ENCODE results near the gene VGF.
A peak's percentile ranks its signal among the peaks of the same experiment; 100 is the strongest.
"Not testable (repeated sequence)": the region's sequence is repeated elsewhere in the genome, so short reads cannot be mapped to it uniquely, and the experiment has no call there.

The VGF gene

DNA sequence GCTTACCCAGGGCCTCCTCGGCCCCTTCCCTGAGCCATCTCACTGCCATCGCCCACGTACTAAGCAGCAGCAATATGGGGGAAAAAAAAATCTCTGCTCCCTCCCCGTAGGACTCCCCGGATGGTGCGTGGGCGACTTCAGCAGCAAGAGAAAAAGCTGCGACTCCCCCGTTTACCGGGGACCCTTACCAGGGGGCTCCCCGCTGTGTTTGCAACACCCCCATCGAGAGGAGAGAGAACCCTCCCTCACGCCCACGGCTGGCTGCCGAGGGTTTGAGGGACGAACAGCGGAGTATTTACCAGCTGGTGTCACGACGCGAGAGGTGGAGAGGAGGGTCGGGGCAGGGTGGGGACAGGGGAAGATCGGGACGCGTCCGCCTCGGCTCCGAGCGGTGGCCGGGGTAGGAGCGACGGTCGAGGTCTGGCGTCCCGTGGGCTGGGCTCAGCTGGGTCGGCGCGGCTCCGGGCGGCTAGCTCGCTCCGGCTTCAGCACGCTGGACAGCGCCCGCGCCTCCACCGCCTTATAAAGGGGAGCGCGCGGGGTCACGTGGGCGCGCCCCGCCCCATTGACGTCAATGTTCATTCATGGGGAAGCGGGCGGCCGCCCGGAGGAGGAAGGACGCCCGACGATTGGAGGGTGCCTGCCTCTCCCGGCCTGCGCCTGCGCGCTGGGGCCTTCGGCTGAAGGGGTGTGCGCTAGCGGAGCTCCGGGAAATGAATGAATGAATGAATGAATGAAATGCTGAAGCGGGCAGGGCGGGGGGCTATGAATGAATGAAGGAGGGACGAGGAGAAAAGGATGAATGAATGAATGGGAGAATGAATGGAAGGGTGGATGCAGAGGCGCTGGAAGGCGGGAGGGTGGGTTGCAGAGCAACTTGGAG is at the start of gene VGF:
VGF (minus strand) TSS at position 495 of the 883 bp plus-strand sequence. CDS start 726 bp downstream, outside the sequence.
- peak; percentile 89 for DNase-seq

DNA sequence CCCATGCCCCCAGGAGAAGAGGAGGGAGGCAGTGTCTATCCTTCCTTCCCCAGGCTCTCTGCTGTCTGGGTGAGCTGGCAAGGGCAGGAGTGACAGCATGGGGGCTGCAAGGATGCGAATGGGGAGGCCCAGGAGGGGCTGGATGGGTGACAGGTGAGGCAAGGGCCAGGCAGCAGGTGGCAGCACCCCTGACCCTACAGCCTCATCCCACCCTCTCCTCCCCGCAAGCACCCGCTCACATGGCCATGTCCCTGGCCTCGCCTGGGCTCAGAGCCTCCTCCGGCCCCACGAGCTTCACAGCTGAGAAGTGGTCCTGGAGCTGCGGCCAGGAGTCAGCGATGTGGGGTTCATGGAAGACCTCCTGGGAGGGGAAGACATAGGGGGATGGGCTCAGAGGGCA is 46.6 kb upstream of the VGF start:
- DNase-seq, result no peak

DNA sequence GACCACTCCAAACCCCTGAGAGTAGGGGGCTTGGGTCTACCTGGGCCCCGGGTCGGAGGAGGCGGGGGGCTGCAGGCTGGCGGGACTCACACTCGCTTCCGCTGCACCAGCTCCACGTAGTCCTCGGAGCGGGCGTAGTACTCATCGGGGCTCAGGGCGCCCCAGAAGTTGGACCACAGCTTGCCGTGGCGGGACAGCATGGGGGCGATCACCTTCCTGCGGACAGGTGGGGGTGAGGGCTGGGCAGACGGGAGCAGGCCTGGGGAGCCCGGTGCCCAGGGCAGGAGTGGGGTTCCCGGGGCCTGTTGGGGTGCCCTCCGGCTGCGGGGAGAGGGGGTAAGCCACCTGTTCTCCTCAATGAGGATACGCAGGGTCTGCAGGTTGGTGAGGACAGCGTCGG is 46.1 kb upstream of the VGF start:
- DNase-seq, result no peak

DNA sequence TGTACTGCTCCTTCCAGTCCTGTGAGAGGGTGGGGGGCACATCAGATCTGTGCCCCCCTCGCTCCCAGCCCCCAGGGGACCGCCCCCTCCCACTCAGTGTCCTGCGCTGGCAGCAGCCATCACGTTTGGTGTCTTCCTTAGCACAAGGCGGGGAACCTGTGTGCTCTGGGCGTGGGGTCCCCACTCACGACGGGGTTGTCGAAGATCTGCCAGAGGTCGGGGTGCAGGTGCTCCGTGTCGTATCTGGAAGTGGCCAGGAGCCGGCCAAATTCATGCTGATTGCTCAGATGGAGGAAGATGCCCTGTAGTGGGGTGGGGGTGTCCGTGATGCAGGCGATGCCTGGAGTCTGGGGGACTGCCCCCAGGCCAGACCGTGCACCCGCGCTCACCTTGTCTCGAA is 44.8 kb upstream of the VGF start:
- DNase-seq, result no peak

DNA sequence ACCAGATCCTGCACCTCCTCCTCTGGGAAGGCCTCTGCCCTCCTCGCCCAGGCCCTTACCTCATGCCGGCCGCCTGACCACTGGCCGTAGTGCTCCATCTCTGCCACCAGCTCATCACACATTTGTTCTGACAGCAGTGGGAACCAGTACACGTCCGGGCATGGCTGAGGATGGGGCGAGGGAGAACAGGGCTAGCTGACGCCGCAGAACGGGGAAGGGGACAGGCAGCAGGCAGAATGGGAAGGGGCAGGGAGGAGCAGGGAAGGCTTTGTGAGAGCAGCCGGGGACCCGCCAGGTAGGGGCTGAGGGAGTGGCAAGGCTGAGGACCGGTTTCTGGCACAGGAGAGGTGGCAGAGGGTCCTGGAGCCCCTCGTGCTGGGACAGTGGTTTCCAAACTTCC is 43.4 kb upstream of the VGF start:
- DNase-seq, result no peak

DNA sequence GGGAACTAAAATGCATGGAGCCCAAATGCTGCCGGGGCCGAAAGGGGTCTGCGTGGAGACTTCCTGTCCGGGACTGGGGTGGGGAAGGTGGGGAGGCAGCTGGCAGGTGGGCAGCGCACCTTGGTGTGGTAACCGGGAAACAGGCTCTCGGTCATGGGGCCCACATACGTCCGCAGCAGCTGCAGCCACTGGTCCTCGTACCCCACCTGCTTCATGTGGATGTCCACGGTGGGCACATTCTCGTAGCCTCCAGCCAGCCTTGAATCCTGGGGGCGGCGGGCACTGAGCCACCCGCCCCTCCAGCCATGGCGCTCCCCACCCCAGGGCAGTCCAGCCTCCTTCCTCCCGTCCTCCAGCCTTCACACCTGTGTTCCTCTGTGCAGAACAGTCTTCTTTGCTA is 42.1 kb upstream of the VGF start:
- DNase-seq, result no peak

DNA sequence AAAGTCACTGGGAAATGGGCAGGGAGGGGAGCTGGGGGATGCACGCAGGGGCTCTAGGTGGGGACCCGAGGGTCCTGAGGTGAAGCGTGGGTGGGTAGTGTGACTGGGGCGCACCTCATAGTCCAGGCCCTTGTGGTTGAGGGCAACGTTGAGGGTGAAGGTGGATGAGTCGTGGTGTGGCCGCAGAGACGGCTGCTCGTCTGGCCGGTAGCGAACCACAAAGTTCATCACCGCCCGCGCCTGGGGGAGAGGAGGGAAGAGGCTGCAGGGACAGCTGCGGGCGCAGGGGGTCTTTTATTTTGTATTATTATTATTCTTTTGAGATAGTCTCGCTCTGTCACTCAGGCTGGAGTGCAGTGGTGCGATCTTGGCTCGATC is 41.3 kb upstream of the VGF start:
- no peak for DNase-seq

DNA sequence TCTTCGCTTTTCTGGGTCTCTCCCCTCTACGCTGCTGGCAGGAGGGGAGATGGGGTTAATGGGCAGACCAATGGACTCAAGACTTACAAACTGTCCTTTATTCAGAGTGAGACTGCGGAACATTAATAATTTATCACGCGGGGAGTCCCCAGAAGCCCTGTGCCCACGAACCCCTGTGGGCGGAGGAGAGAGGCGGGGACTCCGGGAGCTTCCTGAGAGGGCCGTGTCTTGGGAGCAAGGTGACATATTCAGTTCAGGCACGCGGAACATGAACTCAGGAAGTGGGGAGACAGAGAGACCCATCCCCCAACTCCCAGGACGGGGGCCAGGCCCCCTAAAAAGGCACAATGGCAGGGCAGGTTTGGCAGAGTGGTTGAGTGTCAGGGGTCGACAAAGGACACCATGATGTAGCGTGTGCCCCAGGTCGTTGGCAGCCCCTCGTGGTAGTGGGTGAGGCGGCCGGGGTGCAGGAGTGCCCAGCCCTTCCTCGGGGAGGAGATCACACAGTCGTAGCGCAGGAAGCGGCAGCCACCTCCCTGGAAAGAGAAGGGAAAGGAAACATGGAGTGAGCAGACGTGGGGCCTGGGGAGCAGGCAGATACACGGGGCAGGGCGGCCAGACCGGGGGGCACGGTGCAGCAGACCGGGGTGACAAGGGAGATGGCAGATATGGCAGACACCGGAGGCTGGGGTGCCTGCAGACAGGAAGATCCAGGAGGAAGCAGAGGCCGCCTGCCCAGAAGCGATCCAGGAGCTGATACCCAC is 40.7 kb upstream of the VGF start:
- no peak for DNase-seq

DNA sequence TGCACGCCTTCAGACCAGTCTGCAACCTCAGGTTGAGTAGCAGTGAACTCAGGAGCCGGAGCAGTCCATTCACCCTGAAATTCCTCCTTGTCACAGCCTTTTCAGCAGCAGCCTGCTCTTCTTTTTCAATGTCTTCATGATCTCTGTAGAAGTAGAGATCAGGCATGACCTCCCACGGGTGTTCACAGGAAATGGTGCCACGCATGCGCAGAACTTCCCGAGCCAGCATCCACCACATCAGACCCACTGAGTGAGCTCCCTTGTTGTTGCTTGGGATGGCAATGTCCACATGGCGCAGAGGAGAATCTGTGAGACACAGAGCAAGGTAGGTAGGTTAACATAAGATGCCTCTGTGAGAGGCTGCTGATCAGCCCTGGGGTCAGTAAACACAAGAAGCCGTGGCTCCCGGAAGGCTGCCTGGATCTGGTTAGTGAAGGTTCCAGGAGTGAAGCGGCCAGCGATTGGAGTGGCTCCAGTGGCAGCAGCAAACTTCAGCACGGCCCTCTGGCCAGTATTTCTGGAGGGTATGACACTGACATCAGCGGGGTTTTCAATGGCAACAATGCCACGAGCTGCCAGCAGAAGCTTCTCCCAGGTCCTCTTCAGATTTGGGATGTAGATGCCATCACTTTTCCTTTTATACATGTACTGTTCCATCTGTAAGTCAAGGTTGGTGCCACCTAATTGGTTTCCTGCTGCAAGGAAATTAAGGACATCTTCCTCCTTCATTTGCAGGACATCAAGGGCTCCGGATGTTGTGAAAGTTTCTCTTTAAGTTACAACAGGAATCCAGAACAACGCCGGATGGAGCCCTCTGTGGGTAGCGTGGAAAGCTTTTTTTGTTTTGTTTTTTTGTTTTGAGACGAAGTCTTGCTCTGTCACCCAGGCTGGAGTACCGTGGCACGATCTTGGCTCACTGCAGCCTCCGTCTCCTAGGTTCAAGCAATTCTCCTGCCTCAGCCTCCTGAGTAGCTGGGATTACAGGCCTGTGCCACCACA is 38.7 kb upstream of the VGF start:
- not testable (repeated sequence) for DNase-seq

DNA sequence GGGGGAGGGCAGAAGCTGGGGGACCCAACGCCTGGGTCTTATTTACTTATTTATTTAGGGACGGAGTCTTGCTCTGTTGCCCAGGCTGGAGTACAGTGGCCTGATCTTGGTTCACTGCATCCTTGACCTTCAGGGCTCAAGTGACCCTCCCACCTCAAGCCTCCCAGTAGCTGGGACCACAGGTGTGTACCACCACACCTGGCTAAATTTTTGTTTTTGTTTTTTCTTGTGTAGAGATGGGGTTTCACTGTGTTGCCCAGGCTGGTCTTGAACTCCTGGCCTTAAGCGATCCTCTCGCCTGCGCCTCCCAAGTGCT is 37.2 kb upstream of the VGF start:
- no peak for DNase-seq

DNA sequence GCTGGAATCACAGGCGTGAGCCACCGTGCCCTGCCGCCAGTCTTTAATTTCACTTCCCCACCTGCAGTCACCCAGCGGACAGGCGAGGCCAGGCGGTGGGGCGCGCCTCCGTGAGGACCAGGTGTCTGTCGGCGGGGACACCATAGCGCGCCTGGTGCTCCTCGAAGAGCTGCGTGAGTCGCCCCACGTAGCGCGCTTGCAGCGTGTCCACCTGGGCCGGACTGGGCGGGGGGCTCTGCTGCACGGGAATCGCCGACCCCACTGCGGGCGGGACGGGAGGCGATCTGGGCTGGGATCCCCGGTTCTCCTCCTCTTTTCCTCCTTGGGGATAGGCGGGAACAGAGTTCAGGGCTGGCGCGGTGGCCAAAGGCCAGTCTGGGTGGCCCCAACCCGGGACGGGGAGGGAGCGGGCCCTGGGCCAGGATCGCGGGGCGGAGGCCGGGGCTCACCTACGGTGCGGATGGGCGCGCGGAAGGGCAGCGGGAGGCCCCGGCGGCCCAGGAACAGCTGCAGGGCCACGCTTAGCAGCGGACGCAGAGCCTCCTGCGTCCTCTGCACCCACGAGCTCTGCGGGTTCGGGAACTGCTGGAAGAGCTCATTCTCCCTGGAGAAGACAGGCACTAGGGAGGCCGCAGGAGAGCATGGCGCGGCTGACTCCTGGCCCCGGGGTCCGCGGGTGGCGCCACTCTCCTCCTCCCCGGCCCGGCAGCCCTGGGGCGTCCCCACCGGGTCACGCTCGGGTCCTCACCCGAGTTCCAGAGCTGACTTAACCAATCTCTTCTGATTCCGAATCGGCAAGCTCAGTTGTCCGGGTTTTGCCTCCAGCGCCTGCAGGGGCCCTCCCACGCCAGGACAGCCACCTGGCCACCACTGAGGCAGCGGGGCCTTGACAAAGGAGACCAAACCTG is 36.6 kb upstream of the VGF start:
- no peak for DNase-seq

DNA sequence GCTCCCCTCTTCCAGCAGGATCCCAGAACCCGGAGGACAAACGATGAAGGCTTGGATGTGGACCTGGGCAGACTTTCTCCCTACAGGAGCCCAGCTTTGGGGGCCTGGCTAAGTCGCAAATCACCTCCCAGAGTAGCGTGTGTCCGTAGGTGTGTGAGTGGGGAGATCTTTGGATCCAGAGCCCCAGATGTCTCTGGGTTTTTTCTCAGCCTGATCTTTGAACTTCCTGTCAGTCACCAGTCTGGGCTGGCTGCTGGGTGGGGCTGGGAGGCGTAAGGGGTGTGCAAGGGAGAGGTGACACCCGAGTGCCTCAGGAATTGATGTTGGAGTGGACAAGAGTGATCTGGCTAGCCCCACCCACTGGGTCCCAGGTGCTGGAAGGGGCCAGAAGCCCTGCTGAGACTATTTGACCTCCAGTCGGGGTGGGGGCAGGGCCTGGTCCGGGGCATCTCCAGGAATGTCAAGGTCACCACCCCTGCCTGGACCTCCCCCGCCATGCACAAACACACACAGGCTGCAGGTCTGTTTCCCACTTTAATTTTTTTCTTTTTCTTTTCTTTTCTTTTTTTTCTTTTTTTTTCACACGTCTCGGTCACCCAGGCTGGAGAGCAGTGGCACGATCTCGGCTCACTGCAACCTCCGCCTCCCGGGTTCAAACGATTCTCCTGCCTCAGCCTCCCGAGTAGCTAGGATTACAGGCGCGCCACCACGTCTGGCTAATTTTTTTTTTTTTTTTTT is 35.7 kb upstream of the VGF start, which contains the start of gene MOGAT3:
MOGAT3 (minus strand) TSS at position 175 of the 738 bp plus-strand sequence. CDS start 182 bp downstream, outside the sequence.
- DNase-seq, result no peak

DNA sequence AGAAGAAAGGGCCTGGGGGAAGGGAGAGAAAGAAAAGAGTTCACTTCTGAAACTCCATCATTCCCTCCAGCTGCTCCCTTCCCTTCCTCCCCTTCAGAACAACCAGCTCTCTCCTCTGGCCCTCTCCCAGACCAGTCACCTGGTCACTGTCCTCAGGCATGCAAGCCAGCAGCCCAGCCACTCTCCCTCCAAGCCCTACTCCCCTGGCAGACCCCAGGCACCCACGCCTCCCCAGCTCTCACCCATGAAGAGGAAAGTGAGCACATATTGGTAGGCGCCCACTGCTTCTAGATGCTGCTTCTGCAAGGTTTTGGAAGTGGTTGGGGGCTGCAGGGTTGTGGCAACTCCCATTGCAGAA is 35.1 kb upstream of the VGF start:
- DNase-seq, result no peak

DNA sequence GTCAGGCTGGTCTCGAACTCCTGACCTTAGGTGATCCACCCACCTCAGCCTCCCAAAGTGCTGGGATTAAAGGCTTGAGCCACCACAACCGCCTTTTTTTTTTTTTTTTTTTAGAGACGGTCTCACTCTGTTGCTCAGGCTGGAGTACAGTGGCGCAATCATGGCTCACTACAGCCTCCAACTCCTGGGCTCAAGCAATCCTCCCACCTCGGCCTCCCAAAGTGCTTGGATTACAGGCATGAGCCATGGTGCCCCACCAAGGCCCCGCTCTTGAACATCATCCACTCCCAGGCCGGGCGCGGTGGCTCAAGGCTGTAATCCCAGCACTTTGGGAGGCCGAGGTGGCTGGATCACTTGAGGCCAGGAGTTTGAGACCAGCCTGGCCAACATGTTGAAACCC is 34.2 kb upstream of the VGF start:
- not testable (repeated sequence) for DNase-seq

DNA sequence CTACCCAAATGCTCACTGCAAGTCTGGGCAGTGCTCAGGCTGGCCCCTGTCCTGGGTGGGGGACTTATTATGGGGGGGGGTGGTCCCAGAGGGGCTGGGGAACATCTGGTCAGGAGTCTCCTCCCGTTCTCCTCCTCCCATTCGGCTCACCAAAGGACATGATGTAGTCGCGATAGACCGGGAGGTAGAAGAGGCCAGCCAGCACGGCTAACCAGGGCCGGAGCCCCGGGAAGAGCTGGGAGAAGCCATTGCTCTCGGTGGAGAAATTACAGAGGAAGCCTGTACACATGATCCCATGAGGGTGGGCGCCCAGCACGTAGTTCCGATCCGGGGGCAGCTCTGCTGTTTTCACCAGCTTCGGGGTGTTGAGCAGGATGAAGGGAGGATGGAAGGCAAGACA is 33.1 kb upstream of the VGF start:
- no peak for DNase-seq

DNA sequence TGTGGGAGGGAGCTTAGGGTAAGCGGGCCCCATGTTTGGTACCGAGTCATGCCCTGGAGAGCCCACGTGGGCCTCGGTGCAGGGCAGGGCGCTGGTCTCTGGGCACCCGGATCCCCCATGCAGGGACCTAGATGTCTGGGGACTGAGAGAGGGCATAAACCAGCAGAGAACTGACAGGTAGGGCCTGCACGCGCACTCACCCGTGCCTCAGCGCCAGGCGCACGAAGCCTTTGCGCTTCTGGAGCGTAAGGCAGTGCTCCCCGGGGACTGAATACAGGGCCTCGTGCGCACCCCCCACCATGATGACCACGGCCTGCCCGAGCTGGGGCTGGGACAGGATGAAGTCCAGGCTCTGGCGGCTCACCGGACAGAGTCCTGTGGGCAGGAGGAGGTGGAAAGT is 32.6 kb upstream of the VGF start:
- no peak for DNase-seq

DNA sequence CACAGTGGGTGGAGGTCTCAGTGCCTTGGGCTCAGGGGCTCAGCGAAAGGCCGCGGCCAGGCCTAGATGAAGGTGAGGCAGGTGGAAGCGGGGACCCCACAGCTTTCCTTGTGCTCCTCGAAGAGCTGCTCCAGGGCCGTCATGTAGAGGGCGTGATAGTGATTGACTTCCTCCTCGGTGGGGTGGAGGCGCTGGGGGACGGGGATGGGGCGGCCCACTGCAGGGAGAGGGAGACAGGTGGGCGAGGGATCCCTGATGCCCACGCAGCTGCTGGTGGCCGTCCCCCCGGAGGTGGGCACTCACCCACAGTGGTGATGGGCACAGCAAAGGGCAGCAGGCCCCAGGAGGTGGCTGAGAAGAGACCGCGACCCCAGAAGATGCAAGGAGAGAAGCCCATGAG is 30.5 kb upstream of the VGF start:
- DNase-seq, result no peak

DNA sequence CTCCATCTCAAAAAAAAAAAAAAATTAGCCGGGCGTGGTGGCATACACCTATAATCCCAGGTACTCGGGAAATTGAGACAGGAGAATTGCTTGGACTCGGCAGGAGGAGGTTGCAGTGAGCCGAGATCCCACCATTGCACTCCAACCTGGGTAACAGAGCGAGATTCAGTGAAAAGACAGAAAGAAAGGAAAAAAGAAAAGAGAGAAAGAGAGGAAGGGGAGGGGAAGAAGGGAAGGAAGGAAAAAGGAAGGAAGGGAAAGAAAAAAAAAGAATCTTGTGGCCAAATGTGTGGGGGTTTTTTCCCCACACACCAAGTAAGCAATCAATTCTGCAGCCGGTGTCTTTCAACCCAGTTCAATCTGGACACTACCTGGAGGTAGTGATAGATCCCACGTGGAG is 23.7 kb upstream of the VGF start:
- no peak for DNase-seq

DNA sequence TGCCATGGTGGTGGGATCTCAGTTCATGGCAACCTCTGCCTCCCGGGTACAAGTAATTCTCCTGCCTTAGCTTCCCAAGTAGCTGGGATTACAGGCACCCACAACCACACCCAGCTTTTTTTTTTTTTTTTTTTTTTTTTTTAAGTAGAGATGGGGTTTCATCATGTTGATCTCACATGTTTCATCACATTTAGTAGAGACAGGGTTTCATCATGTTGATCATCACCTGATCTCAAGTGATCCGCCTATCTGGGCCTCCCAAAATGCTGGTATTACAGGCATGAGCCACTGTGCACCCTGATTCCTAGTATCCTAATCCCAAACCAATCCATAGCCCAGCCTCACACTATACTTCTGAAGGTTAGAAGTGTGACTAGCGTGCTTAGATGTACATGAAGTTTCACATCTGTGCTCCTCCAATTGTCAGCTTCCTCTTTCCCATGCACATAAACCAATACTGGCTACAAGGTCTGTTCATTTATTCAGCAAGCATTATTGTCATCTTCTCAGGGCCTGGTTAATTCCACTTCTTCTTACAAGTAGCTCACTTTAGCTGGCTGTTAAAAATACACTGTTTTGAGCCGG is 21.6 kb upstream of the VGF start:
- DNase-seq, result no peak

DNA sequence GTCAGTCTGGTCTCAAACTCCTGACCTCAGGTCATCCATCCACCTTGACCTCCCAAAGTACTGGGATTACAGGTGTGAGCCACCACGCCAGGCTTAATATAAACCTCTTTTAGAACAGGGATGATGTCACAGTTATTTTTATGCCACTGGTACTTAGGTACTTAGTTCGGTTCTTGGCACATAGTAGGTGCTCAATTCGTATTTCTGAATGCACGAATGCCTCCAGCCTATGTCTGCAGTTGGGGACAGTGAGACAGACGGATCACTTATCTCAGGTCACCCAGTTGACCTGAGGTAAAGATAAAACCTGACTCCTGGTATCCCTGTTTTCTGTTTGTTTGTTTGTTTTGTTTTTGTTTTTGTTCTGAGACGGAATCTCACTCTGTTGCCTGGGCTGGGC is 20.8 kb upstream of the VGF start:
- no peak for DNase-seq

DNA sequence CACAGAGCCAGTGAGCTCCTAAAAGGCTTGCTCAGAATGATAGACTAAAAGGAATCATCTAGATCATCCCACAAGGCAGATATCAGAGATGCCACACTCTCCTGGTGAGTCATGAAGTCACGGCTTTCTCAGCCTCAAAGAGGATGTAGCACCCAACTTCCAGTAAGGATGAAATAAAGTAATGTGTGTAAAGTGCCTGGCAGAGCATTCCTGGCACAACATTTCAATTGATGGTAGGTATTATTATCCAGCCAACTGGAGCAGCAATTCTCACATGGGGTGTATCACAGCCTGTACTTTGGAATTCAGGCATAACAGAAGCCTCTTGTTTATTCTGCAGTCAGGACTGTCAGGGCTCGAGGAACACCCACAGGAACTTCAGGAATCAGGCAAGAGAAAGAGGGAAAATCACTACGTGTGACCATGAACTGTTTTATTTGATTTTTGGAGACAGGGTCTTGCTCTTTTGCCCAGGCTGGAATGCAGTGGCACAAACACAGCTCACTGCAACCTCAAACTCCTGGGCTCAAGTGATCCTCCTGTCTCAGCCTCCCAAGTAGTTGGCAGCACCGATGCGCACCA is 20.0 kb upstream of the VGF start:
- DNase-seq, result no peak

Measured in NCI-H1048 (cell line).